Activated CD8-positive, alpha-beta T cell treated with anti-CD3 and anti-CD28 coated beads for 36 hours (primary cell): ENCODE results near the gene PPIB. TPM values are rescaled to one million over a fixed set of nuclear protein-coding genes. Genes with fewer than 3 reads are reported as not detected.

Source experiments
- ATAC-seq: fragments of 200-7000 bp; cut with Tn5 transposase; one replicate; pipeline ENCODE4 v1.10.0; 2021; ENCODE audit warnings: mild to moderate bottlenecking, moderate library complexity
- CTCF ChIA-PET: fragments of 350-600 bp; sonication (Branson Sonifier 250); formaldehyde crosslinking; loops from one replicate; lab custom pipeline; 2021; ENCODE audit warnings: antibody characterized with exemption; lab: Charles Lee
- POLR2A ChIA-PET: fragments of 350-600 bp; sonication (Branson Sonifier 250); formaldehyde crosslinking; loops from one replicate; lab custom pipeline; 2021; ENCODE audit warnings: antibody characterized with exemption; lab: Charles Lee
- DNase-seq: peaks from one replicate; pipeline ENCODE4 v3.0.0-alpha.2; 2020
- H3K27ac Mint-ChIP-seq: one replicate; pipeline ENCODE4 v1.8.0; 2021; ENCODE audit warnings: mild to moderate bottlenecking, mixed read lengths
- H3K27me3 Mint-ChIP-seq: one replicate; pipeline ENCODE4 v1.8.0; 2021; ENCODE audit warnings: mixed read lengths
- H3K36me3 Mint-ChIP-seq: one replicate; pipeline ENCODE4 v1.8.0; 2021; ENCODE audit warnings: low read depth, mixed read lengths
- H3K4me1 Mint-ChIP-seq: one replicate; pipeline ENCODE4 v1.8.0; 2021; ENCODE audit warnings: low read depth, mixed read lengths
- H3K4me3 Mint-ChIP-seq: one replicate; pipeline ENCODE4 v1.8.0; 2021; ENCODE audit warnings: mild to moderate bottlenecking, moderate library complexity, mixed read lengths
- H3K9me3 Mint-ChIP-seq: one replicate; pipeline ENCODE4 v1.8.0; 2021; ENCODE audit warnings: mixed read lengths
- CTCF ChIP-seq: fragments of 200-600 bp; IDR thresholded peaks from one replicate; pipeline ENCODE4 v1.8.0; 2022; ENCODE audit warnings: antibody characterized with exemption, mild to moderate bottlenecking
- intact Hi-C: fragments of 100-400 bp; cut with micrococcal nuclease; formaldehyde crosslinking; loops from one replicate; pipeline ENCODE4 v1.10.0; 2022
- total RNA-seq, 2 experiments: library from RNA; stranded (reverse); gene quantifications; one replicate each; pipeline ENCODE4 v1.2.3, GENCODE V29; 2021

The PPIB gene
- total RNA-seq, 2 experiments from 2014 or later: 223 to 227 TPM

GRCh38 chr15:64205202-64205601 is 42.4 kb upstream of the PPIB start:
- peaks cover 8% of the 10 kb centered on the region for H3K4me1 Mint-ChIP-seq
- H3K36me3 Mint-ChIP-seq: peaks cover 16% of the 10 kb centered on the region
- H3K9me3 Mint-ChIP-seq: no peaks in the 10 kb centered on the region
- H3K27me3 Mint-ChIP-seq: no peaks in the 10 kb centered on the region
- no peak for ATAC-seq
- intact Hi-C loops: loop anchor here (10.0 kb wide), 1 partner anchor 150 kb away; the partner anchor contains the start of gene CSNK1G1
- H3K4me3 Mint-ChIP-seq: no peak overlapping the region
- CTCF ChIA-PET: interaction anchor here (0.9 to 1.6 kb wide), 4 partner anchors 8 to 52 kb away, joined by 3 to 4 read pairs (median 4); no protein-coding TSS in a partner anchor
- POLR2A ChIA-PET: no interaction called here
- no peak for TF ChIP-seq CTCF
- H3K27ac Mint-ChIP-seq: no peak overlapping the region
- no peak for DNase-seq

- no peak for DNase-seq
- H3K27ac Mint-ChIP-seq: no peak overlapping the region
- H3K36me3 Mint-ChIP-seq: peaks cover 15% of the 10 kb centered on the region
- no peaks in the 10 kb centered on the region for H3K27me3 Mint-ChIP-seq
- no peak for TF ChIP-seq CTCF
- H3K9me3 Mint-ChIP-seq: no peaks in the 10 kb centered on the region
- ChIA-PET CTCF (interaction anchor here (1.0 kb wide), 1 partner anchor 8 kb away, joined by 3 read pairs; no protein-coding TSS in a partner anchor), POLR2A (no interaction called here)
- H3K4me1 Mint-ChIP-seq: no peaks in the 10 kb centered on the region
- no peak overlapping the region for H3K4me3 Mint-ChIP-seq
- intact Hi-C loops: no loop called here
- ATAC-seq: no peak
These were observed 34.6 kb upstream of the PPIB start for GRCh38 chr15:64197425-64197824.

- no peaks in the 10 kb centered on the region for H3K27me3 Mint-ChIP-seq
- TF ChIP-seq CTCF: no peak
- H3K4me1 Mint-ChIP-seq: no peaks in the 10 kb centered on the region
- intact Hi-C loops: no loop called here
- POLR2A ChIA-PET: no interaction called here
- no peak overlapping the region for H3K4me3 Mint-ChIP-seq
- no peaks in the 10 kb centered on the region for H3K9me3 Mint-ChIP-seq
- H3K27ac Mint-ChIP-seq: no peak overlapping the region
- CTCF ChIA-PET: interaction anchor here (1.0 kb wide), 1 partner anchor 16 kb away, joined by 5 read pairs; no protein-coding TSS in a partner anchor
- ATAC-seq (no peak), DNase-seq (no peak)
- H3K36me3 Mint-ChIP-seq: peaks cover 10% of the 10 kb centered on the region
These were observed 31.1 kb upstream of the PPIB start for GRCh38 chr15:64193971-64194370.

GRCh38 chr15:64191971-64192830 is 29.4 kb upstream of the PPIB start:
- no peaks in the 10 kb centered on the region for H3K9me3 Mint-ChIP-seq
- H3K27me3 Mint-ChIP-seq: no peaks in the 10 kb centered on the region
- peaks cover 12% of the 10 kb centered on the region for H3K4me1 Mint-ChIP-seq
- no peak overlapping the region for H3K4me3 Mint-ChIP-seq
- no peak for TF ChIP-seq CTCF
- CTCF ChIA-PET: no interaction called here
- ATAC-seq: no peak
- no peak for DNase-seq
- no peak overlapping the region for H3K27ac Mint-ChIP-seq
- POLR2A ChIA-PET: no interaction called here
- intact Hi-C loops: no loop called here
- H3K36me3 Mint-ChIP-seq: peaks cover 12% of the 10 kb centered on the region
